OCI-LY1 (cell line): ENCODE measurements around the gene DNM2.

ENCODE experiments used
- CTCF ChIP-seq: fragments of 200-600 bp; sonication (generic), shearing (Covaris generic); IDR thresholded peaks from 2 replicates; pipeline ENCODE4 v1.5.1; 2017; ENCODE audit warnings: mild to moderate bottlenecking, antibody characterized with exemption, low read length, moderate library complexity, mixed read lengths
- EZH2 ChIP-seq: fragments of 200-600 bp; sonication (generic), shearing (Covaris generic); IDR thresholded peaks from 2 replicates; pipeline ENCODE4 v1.8.0; 2017; ENCODE audit warnings: borderline replicate concordance, mixed run types, mild to moderate bottlenecking, antibody characterized with exemption, low read length, moderate library complexity, mixed read lengths

DNA sequence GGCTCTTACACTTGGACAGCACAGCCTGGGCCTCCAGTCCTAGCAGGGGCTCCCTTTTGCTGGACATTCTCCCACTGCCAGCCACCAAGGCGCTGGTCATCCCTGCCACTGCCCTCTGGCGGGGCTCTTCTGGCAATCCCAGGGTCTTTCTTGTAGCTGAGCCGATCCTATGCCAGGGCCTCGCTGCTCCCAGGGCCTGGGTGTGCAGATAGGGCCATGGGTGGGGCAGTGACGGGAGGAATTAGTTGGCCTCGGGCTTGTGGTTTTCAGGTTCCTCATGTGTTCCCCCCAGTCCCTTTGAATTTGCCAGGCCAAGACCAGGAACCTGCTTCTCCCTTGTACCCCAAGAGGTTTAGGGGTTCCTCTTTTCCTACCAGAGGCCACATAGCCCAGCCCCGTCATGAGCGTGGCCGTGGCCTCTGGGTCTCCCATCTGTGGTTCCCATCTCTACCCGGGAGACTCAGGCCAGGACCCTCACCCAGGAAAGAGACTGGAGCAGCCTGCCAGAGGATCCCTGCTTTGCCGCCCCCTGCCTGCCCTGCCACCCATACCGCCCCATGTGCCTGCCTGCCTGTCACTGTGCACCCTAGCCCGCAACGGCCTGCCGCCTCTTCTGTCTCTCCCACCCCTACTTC is 91.9 kb downstream of the DNM2 start:
- TF ChIP-seq CTCF: no peak
- TF ChIP-seq EZH2: no peak
